Adrenal gland (tissue), 12 donors: Measurements from ENCODE around the gene UCK1. TPM values are rescaled to one million over a fixed set of nuclear protein-coding genes. Genes with fewer than 3 reads are reported as not detected.

Source experiments
- DNase-seq, 7 donors: peaks; one replicate each; pipeline ENCODE4 v3.0.0-alpha.2; 2019 to 2020
- H3K27ac ChIP-seq, 5 donors: fragments of 200-600 bp; sonication (generic) in 4 of 5; 1 replicate in 3 of 5; 2 replicates in 2 of 5; pipeline versions ENCODE4 v1.5.1 to v1.8.0; 2016 to 2020; ENCODE audit warnings: mild to moderate bottlenecking in 1 of 5
- H3K27me3 ChIP-seq: fragments of 200-600 bp; 2 replicates; pipeline ENCODE4 v1.8.0; 2021
- H3K36me3 ChIP-seq, 2 donors: fragments of 200-600 bp; replicated peaks in 1 of 2; 1 replicate in 1 of 2; 2 replicates in 1 of 2; pipeline versions ENCODE4 v1.5.1 to v1.8.0; 2018 to 2022
- H3K4me1 ChIP-seq, 2 donors: fragments of 200-600 bp; replicated peaks in 1 of 2; 1 replicate in 1 of 2; 2 replicates in 1 of 2; pipeline versions ENCODE4 v1.5.1 to v1.8.0; 2018 to 2021
- H3K4me3 ChIP-seq, 4 donors: fragments of 200-600 bp; sonication (generic) in 3 of 4; one replicate each; pipeline ENCODE4 v1.5.1; 2016 to 2018
- H3K9me3 ChIP-seq, 3 donors: fragments of 200-600 bp; sonication (generic) in 1 of 3; replicated peaks in 1 of 3; 1 replicate in 2 of 3; 2 replicates in 1 of 3; pipeline versions ENCODE4 v1.5.1 to v1.8.0; 2016 to 2021
- CTCF ChIP-seq, 6 experiments: fragments of 450-650 bp in 4 of 6; fragments of 200-600 bp in 2 of 6; sonication (generic) in 1 of 6; IDR thresholded peaks; 1 replicate in 5 of 6; 2 replicates in 1 of 6; pipeline versions ENCODE4 v1.5.1 to v1.8.0; 2016 to 2021; ENCODE audit warnings: antibody characterized with exemption in 6 of 6, mild to moderate bottlenecking in 2 of 6, moderate library complexity in 1 of 6
- POLR2A ChIP-seq, 2 donors: fragments of 450-650 bp; IDR thresholded peaks; one replicate each; pipeline ENCODE4 v1.6.1; 2017; ENCODE audit warnings: antibody characterized with exemption in 2 of 2, mild to moderate bottlenecking in 2 of 2, moderate library complexity in 1 of 2
- WGBS, 4 donors: extraction: QIAGEN DNeasy Blood & Tissue Kit in 2 of 4; methylation state at CpG; one replicate each; pipeline versions ENCODE4 v1.1.5 to v1.1.7; 2013 to 2017; 5-methylcytosine and 5-hydroxymethylcytosine counted together
- intact Hi-C, 2 donors: fragments of 100-400 bp; cut with DNase I; formaldehyde crosslinking; loops; one replicate each; pipeline versions ENCODE4 v1.14.1 to v1.15.0; 2022 to 2023
- polyA plus RNA-seq, 3 donors: library from polyadenylated mRNA; stranded (reverse); fragments of 200-250 nt in 2 of 3; fragments of 350-450 nt in 1 of 3; fragmentation: Illumina TruSeq in 1 of 3; extraction: RNeasy Lipid Tissue Mini Kit (QIAGEN cat#74804) in 1 of 3; gene quantifications; one replicate each; pipeline ENCODE4 v1.2.3, GENCODE V29; 2013 to 2014
- total RNA-seq, 9 donors: library from RNA; depleted of rRNA in 4 of 9; stranded (reverse); fragments of >200 nt in 4 of 9; fragments of 120-200 nt in 1 of 9; fragmentation: NEBNext Ultra II Directional in 1 of 9; extraction: Animal tissue kit (Norgen Biotek cat#: 25700) in 1 of 9; gene quantifications; one replicate each; pipeline versions ENCODE4 v1.1.0 to v1.2.4, GENCODE V29; 2013 to 2023
- donor health status: healthy with polysubstance abuse.
- donor health status: Bipolar disorder and iron deficiency.
- donor health status: DM: yes; HTN: yes; CAD: no.
- donor health status: DM: no; HTN: no; CAD: no.
- donor health status: DM: no; HTN: no; CAD: no.
- donor health status: DM: yes; HTN: yes; CAD: no.

The UCK1 gene
- total and polyA plus RNA-seq, 12 donors: 17.9 to 97.0 (median 34.7) TPM

DNA sequence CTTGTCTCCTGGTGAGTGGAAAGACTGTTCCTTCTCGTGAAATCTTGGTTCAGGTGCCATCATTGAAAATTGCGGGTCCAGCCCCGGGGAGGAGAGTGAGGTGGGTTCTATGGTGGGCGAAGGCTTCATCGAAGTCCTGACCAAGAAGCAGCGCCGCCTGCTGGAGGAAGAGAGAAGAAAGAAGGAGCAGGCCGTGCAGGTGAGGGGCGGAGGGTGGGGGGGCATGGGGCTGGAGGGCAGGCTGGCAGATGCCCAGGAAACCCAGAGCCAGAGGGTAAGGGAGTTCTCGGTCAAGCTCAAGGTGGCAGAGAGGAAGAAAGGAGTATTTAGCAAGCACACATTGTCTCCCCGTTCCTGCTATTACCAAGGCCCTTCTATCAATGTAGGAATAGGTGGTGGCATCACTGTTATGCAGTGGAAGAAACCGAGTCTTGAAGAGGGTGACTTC lies 52.6 kb downstream of the UCK1 start:
- 44 to 56% (median 51%) methylated on average over 12 of the region's 12 CpGs for WGBS, 4 donors
- intact Hi-C loops: loop anchor here in 1 of 2 donors (5.0 to 10.0 kb wide), 2 partner anchors 84 to 126 kb away; partner anchors contain the start of gene PRRC2B
- Histone ChIP-seq H3K4me3 (no peak overlapping the region), H3K36me3 (peaks cover 0 to 100% of the 10 kb centered on the region in 2 donors), H3K9me3 (no peaks in the 10 kb centered on the region), H3K4me1 (no peaks in the 10 kb centered on the region), H3K27me3 (no peaks in the 10 kb centered on the region), H3K27ac (no peak overlapping the region)
- TF ChIP-seq POLR2A (IDR thresholded peaks at IDR 0.05) (no peak), CTCF (IDR thresholded peaks at IDR 0.05) (peak; percentile 15 to 53 (median 42))
- DNase-seq: peak in 6 of 7 donors; percentile 51 to 69 (median 57)

DNA sequence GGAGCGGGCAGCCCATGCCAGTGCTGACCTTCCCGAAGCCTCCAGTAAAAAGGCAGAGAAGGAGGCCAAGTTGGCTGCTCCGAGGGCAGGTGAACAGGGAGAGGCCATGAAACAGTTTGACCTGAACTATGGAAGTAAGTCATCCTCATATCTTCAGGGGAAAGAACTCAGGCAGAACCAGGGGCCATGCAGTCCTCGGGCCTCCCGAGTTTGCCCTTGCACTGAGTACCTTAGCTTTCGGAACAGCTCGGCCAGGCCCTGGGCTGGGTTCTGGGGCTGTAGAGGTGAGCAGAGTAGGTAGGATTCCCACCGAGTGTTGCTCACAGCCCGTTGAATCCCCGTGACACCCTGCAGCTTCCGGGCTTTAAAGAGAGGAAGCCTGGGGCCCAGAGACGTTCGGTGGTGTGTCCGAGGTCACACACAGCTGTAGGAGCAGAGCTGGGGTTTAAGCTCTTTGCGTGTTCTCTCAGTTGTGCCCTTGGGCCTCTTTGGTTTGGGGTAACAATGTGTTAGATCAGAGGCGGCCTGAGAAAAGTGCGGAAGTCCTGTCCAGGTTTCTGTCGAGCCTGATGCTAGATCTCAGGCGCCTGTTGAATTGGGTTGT lies 53.1 kb downstream of the UCK1 start:
- intact Hi-C loops: loop anchor here in 1 of 2 donors (5.0 to 10.0 kb wide), 2 partner anchors 83 to 126 kb away; partner anchors contain the start of gene PRRC2B
- Histone ChIP-seq H3K4me1 (no peaks in the 10 kb centered on the region), H3K4me3 (no peak overlapping the region), H3K9me3 (no peaks in the 10 kb centered on the region), H3K27ac (peak overlapping the region in 1 of 5 donors; percentile 34), H3K36me3 (peaks cover 0 to 100% of the 10 kb centered on the region in 2 donors), H3K27me3 (no peaks in the 10 kb centered on the region)
- no peak for TF ChIP-seq POLR2A (IDR thresholded peaks at IDR 0.05)
- no peak for TF ChIP-seq CTCF (IDR thresholded peaks at IDR 0.05)
- 70 to 81% (median 78%) methylated on average over 19 of the region's 19 CpGs for WGBS, 4 donors
- no peak for DNase-seq

- Histone ChIP-seq H3K4me1 (no peaks in the 10 kb centered on the region), H3K9me3 (no peaks in the 10 kb centered on the region), H3K27ac (peak overlapping the region in 1 of 5 donors; percentile 34), H3K4me3 (no peak overlapping the region), H3K36me3 (peaks cover 0 to 100% of the 10 kb centered on the region in 2 donors), H3K27me3 (no peaks in the 10 kb centered on the region)
- TF ChIP-seq POLR2A (IDR thresholded peaks at IDR 0.05) (no peak), CTCF (IDR thresholded peaks at IDR 0.05) (no peak)
- intact Hi-C loops: loop anchor here in 1 of 2 donors (5.0 to 10.0 kb wide), 2 partner anchors 83 to 125 kb away; partner anchors contain the start of gene PRRC2B
- no peak for DNase-seq
- 70 to 81% (median 76%) methylated on average over 7 to 11 of the region's 11 CpGs for WGBS, 4 donors
Measured at GRCh38 chr9:131477367-131477766, 53.7 kb downstream of the UCK1 start.

- no peaks in the 10 kb centered on the region for H3K9me3 ChIP-seq
- intact Hi-C loops: loop anchor here in 1 of 2 donors (5.0 to 10.0 kb wide), 2 partner anchors 82 to 125 kb away; partner anchors contain the start of gene PRRC2B
- DNase-seq: no peak
- 81 to 87% (median 84%) methylated on average over 3 to 18 of the region's 18 CpGs for WGBS, 4 donors
- H3K27me3 ChIP-seq: no peaks in the 10 kb centered on the region
- H3K4me1 ChIP-seq: no peaks in the 10 kb centered on the region
- TF ChIP-seq POLR2A (IDR thresholded peaks at IDR 0.05) (no peak), CTCF (IDR thresholded peaks at IDR 0.05) (no peak)
- H3K4me3 ChIP-seq: no peak overlapping the region
- peaks cover 0 to 98% of the 10 kb centered on the region in 2 donors for H3K36me3 ChIP-seq
- H3K27ac ChIP-seq: peak overlapping the region in 1 of 5 donors; percentile 34
Measured at GRCh38 chr9:131476777-131477345, 54.2 kb downstream of the UCK1 start.
